D721Med (cell line): ENCODE results near the gene THRA.

Source experiments
- DNase-seq: peaks from one replicate; pipeline ENCODE4 v3.0.0; 2011; ENCODE audit warnings: low spot score; ENCODE audit not compliant: insufficient read length
- FAIRE-seq: peaks from 2 replicates; lab custom pipeline; 2011; peaks lifted over from hg19 to GRCh38; lab: Jason Lieb, UNC
- CTCF ChIP-seq: IDR thresholded peaks from 2 replicates; pipeline ENCODE4 v1.5.1; 2012; ENCODE audit warnings: mild to moderate bottlenecking, control low read depth; ENCODE audit not compliant: insufficient read depth; ENCODE audit errors: missing control alignments

THRA gene

GRCh38 chr17:40071313-40072039, 8.7 kb downstream of the THRA start:
- DNase-seq (no peak), FAIRE-seq (no peak)
- no peak for TF ChIP-seq CTCF

DNA sequence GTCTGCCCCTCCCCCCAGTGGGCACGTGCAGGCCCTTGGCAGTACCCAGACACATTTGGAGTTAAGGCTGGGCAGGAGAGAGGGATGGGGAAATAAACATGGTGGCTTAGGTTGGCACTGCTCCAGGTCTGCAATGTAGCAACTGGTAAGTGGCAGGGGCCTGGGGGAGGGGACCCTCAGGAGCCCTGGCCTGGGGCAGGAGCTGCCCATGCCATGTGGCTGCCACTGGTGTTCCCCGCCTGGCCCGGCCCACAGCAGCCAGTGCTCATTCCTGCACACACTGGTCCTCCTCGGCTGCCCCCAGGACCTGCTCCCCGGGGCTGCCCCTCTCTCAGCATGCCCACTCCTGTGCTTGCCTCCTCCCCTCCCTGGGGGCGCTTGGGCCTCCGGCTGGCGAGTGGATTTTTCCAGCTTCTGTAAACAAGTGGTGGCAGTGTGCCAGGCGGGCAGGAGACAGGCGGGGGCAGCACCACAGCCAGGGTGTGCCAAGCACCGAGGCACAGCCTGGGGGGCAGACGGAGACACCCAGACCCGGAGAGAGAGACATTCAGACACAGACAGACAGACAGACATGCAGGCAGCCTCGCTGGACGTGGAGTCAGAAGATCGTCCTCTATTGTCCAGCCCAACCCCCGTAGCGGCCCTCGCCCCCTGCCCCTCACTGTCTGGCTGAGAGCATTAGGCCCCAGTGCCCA, 9.4 kb downstream of the THRA start:
- no peak for TF ChIP-seq CTCF
- DNase-seq, result no peak

DNA sequence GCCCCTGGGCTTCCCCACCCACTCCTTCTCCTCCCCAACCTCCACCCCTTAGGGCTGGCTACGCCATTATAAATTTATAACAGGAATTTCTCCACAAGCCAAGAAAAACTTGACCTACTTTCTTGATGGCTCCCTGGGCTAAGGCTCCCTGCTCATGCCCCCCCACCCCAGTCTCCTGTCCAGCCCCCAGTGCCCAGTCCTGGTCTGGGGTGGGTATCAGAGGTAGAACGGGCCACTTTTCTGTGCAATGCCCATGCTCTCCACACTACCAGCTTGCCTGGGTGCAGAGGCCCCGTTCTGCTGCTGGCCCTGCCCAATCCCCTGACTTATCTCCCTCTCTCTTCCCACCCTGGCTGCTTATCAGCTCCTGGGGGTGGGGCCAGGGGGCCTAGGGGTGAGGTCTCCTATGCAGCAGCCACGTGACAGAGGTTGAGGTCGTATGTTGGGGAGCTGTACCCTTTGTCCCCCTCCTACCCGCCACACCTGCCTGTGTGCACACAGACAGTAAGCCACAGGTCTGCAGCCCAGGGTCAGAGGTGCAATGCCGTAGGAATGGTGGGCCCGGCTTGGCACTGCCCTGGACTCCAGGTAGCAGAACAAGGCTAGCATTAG, 10.1 kb downstream of the THRA start:
- FAIRE-seq, result no peak
- TF ChIP-seq CTCF, result no peak
- no peak for DNase-seq

More for the DNA sequence above, 9.4 kb downstream of the THRA start:
- FAIRE-seq, result no peak

GRCh38 chr17:40073454-40074174, 10.8 kb downstream of the THRA start:
- DNase-seq, result no peak
- no peak for FAIRE-seq
- no peak for TF ChIP-seq CTCF

GRCh38 chr17:40074175-40074512, 11.4 kb downstream of the THRA start:
- DNase-seq (no peak), FAIRE-seq (no peak)
- no peak for TF ChIP-seq CTCF

DNA sequence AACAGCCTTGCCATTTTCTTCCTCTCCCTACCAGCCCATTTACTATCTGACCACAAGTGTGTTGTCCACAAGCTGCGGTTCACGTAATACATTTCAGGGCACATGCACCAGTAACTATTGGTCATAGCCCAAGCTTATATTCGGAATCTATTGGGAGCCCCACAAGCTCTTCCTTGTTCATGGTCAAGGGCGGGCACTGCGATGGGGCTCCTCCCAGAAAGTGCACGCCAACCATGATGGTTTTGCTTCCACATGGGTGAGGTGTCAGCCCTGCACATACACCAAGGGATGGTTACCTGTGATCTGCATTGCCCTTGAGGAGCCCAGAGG, 12.1 kb downstream of the THRA start:
- TF ChIP-seq CTCF, result no peak
- DNase-seq (no peak), FAIRE-seq (no peak)
